ENCODE data around the gene PPP1R15B. TPM values are rescaled to one million over a fixed set of nuclear protein-coding genes. Genes with fewer than 3 reads are reported as not detected.
A peak's percentile ranks its signal among the peaks of the same experiment; 100 is the strongest.

The PPP1R15B gene
- total and polyA plus RNA-seq, 3 donors from 2014 or later: 22.5 to 42.0 (median 40.1) TPM

DNA sequence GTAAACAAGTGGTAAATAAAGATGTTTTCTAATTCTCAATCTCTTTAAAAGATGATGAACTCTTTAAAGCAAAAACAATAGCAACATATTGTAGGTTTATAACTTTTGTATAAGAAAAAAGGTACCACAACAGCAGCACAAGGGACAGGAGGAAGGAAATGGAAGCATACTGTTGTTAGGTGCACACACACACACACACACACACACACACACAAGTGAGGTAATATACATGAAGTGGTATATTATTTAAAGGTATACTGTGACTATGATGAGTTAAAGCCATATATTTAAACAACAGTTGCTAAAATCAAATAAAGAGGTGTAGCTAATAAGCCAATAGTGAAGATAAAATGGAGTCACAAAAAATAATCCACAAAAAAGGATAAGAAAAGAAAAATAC lies 20.0 kb downstream of the PPP1R15B start:
- Histone ChIP-seq H3K27me3 (no peaks in the 10 kb centered on the region), H3K4me1 (no peaks in the 10 kb centered on the region), H3K4me3 (no peak overlapping the region), H3K36me3 (ENCODE audit: low read depth, missing control alignments) (no peaks in the 10 kb centered on the region), H3K27ac (no peak overlapping the region), H3K9me3 (no peaks in the 10 kb centered on the region)
- intact Hi-C loops (cut with DNase I; ENCODE audit: low total_unique reads): no loop called here
- TF ChIP-seq, protein P1, sequence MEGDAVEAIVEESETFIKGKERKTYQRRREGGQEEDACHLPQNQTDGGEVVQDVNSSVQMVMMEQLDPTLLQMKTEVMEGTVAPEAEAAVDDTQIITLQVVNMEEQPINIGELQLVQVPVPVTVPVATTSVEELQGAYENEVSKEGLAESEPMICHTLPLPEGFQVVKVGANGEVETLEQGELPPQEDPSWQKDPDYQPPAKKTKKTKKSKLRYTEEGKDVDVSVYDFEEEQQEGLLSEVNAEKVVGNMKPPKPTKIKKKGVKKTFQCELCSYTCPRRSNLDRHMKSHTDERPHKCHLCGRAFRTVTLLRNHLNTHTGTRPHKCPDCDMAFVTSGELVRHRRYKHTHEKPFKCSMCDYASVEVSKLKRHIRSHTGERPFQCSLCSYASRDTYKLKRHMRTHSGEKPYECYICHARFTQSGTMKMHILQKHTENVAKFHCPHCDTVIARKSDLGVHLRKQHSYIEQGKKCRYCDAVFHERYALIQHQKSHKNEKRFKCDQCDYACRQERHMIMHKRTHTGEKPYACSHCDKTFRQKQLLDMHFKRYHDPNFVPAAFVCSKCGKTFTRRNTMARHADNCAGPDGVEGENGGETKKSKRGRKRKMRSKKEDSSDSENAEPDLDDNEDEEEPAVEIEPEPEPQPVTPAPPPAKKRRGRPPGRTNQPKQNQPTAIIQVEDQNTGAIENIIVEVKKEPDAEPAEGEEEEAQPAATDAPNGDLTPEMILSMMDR (IDR thresholded peaks at IDR 0.05): no peak
- no peak for TF ChIP-seq POLR2A (IDR thresholded peaks at IDR 0.05)
- no peak for DNase-seq

DNA sequence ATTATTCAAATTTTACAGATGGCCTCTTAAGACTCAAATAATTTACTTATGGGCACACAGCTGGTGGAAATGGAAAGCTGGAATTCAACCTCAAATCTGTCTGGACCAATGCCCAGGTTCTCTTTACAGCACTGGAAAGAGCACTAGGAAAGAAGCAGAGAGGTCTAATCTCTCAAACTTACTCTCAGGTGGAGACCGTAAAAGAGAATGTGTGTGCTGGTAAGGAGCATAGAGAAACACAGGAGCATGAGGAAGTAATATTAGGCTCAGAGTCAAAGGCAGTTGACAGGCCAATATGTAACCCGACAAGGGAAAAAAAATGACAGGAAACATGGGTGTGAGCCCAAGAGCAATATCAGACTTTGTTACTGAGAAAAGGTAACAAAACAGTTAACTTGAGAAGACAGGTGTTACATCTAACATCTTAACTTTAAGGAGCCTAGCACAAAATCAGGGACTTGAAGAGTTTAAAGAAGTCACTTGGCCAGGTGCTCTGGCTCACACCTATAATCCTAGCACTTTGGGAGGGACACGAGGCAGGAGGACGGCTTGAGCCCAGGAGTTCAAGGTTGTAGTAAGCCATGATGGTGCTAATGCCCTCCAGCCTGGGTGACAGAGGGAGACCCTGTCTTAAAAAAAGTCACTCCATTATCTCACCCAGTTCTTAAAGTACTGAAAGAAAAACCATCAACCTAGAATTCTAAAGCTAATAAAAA lies 20.7 kb downstream of the PPP1R15B start:
- H3K4me1 ChIP-seq: no peaks in the 10 kb centered on the region
- DNase-seq: no peak
- WGBS, 2 donors: 55 to 59% methylated on average over 4 of the region's 4 CpGs
- no peak for TF ChIP-seq POLR2A (IDR thresholded peaks at IDR 0.05)
- TF ChIP-seq, protein P1 (IDR thresholded peaks at IDR 0.05): no peak
- H3K4me3 ChIP-seq: no peak overlapping the region
- H3K9me3 ChIP-seq: no peaks in the 10 kb centered on the region
- intact Hi-C loops (cut with DNase I; ENCODE audit: low total_unique reads): no loop called here
- no peaks in the 10 kb centered on the region for H3K27me3 ChIP-seq
- no peaks in the 10 kb centered on the region for H3K36me3 ChIP-seq (ENCODE audit: low read depth, missing control alignments)
- H3K27ac ChIP-seq: no peak overlapping the region

DNA sequence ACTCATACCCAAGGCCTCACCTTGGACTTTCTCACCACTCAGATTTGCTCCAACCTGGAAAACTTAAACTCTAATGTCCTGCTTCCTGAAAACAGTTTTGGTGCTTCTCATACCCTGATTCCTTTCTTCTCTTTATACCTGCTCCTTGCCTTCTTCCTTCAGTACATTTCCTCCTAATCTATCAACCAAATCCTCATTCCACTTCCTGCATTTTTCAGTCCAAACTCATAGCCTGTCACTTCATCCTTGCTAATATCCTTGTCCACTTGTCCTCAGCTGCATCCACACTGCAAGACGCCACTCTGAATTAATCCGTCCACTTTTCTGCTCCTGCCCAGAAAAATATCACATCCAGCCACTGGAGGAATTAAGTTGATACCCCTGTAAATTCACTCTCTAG lies 25.9 kb downstream of the PPP1R15B start:
- no peaks in the 10 kb centered on the region for H3K27me3 ChIP-seq
- intact Hi-C loops (cut with DNase I; ENCODE audit: low total_unique reads): no loop called here
- H3K4me1 ChIP-seq: no peaks in the 10 kb centered on the region
- no peak overlapping the region for H3K4me3 ChIP-seq
- no peak overlapping the region for H3K27ac ChIP-seq
- no peak for DNase-seq
- no peaks in the 10 kb centered on the region for H3K36me3 ChIP-seq (ENCODE audit: low read depth, missing control alignments)
- whole genome bisulfite sequencing, 2 donors: 93 to 96% methylated on average over 2 of the region's 2 CpGs
- TF ChIP-seq, protein P1 (IDR thresholded peaks at IDR 0.05): no peak
- TF ChIP-seq POLR2A (IDR thresholded peaks at IDR 0.05): no peak
- H3K9me3 ChIP-seq: no peaks in the 10 kb centered on the region

DNA sequence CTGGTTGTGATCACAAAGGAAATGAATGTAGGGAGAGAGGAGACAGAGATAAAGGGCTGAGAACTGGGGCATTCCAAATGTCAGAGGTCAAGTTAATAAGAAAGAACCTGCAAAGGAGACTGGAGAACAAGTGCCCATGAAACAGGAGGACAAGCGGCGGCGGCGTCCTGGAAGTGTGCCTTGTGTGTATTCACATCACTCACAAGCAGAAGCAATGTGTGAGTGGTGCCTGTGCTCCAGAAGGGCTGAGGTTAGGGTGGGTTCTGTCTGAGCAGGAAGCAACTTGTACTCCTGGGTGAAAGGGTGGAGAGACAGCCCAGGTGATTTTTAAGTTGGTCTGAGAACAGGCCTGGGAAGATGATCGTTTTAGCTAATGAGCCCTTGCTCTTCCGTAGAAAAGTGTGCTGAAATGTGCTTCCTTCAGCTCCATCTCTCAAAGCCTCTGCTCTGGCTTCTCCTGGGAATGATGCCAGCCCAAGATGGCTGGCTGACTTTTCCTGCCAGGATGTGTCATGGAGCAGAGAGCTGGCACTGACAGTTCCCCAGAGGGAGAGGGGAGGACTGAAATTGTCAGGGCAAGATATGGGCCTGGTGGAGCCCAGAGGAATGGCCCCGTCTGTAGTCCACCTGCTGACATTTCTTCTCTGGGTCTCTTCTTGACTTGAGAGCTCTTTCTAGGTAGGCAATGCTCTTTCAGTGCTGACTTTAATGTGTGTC lies 26.8 kb downstream of the PPP1R15B start:
- no peaks in the 10 kb centered on the region for H3K36me3 ChIP-seq (ENCODE audit: low read depth, missing control alignments)
- H3K9me3 ChIP-seq: no peaks in the 10 kb centered on the region
- peak; percentile 34 for DNase-seq
- no peak for TF ChIP-seq POLR2A (IDR thresholded peaks at IDR 0.05)
- TF ChIP-seq, protein P1 (IDR thresholded peaks at IDR 0.05): no peak
- H3K27me3 ChIP-seq: no peaks in the 10 kb centered on the region
- no peaks in the 10 kb centered on the region for H3K4me1 ChIP-seq
- no peak overlapping the region for H3K27ac ChIP-seq
- intact Hi-C loops (cut with DNase I; ENCODE audit: low total_unique reads): no loop called here
- 83 to 92% methylated on average over 7 of the region's 7 CpGs for WGBS, 2 donors
- H3K4me3 ChIP-seq: no peak overlapping the region

Data from testis (tissue), 3 donors.